GM12875 (cell line): ENCODE measurements around the gene APBB2.

Experiments
- H3K4me3 ChIP-seq: one replicate; pipeline ENCODE4 v1.5.1; 2011; ENCODE audit warnings: low read depth, low read length, control low read depth
- TF ChIP-seq, protein P1 (sequence below): IDR thresholded peaks from 2 replicates; pipeline ENCODE4 v1.5.1; 2011; ENCODE audit warnings: low read depth, mild to moderate bottlenecking, control low read depth, inconsistent platforms, low read length, moderate library complexity, borderline replicate concordance; ENCODE audit not compliant: insufficient read depth

Gene APBB2

DNA sequence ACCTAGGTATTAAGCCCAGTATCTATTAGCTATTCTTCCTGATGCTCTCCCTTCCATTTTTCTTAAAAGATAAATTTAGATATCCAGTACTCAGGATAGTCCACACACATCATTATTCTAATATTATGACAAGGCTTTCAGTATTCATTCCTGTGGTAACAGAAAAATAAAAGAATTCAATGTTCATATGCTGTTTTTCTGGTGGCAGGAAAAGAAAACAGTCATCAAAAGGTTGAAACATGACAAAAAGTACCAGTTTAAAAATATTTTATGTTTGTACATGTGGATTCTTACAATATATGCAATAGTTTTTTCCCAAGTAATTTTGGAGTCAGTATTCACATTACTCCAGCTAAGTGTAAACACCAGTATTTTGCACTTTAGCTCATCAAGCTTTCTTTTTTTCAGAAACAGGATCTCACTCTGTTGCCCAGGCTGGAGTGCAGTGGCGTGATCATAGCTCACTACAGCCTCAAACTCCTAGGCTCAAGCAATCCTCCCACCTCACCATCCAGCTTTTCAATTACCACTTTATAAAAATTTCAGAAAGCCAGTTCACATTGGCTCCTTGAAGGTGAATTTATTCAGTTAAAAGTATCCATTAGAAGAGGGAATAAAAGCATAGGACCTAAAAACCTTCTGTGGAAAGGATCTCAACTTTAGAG lies 2.3 kb downstream of the APBB2 start:
- TF ChIP-seq, protein P1, sequence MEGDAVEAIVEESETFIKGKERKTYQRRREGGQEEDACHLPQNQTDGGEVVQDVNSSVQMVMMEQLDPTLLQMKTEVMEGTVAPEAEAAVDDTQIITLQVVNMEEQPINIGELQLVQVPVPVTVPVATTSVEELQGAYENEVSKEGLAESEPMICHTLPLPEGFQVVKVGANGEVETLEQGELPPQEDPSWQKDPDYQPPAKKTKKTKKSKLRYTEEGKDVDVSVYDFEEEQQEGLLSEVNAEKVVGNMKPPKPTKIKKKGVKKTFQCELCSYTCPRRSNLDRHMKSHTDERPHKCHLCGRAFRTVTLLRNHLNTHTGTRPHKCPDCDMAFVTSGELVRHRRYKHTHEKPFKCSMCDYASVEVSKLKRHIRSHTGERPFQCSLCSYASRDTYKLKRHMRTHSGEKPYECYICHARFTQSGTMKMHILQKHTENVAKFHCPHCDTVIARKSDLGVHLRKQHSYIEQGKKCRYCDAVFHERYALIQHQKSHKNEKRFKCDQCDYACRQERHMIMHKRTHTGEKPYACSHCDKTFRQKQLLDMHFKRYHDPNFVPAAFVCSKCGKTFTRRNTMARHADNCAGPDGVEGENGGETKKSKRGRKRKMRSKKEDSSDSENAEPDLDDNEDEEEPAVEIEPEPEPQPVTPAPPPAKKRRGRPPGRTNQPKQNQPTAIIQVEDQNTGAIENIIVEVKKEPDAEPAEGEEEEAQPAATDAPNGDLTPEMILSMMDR = no peak

DNA sequence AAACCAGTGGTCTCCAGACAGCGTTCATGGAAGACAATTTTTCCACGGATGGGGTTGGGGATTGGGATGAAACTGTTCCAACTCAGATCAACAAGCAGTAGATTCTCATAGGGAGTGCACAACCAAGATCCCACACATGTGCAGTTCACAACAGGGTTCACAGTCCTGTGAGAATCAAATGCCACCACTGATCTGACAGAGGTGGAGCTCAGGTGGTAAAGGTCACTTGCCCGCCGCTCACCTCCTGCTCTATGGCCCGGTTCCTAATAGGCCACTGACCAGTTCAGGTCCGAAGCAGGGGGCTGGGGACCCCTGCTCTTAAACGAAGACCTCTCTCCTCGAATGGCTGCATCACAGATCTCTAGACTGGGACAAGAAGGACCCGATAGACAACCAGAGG lies 4.4 kb downstream of the APBB2 start:
- no peak overlapping the region for H3K4me3 ChIP-seq
- TF ChIP-seq, protein P1 = no peak

More for the DNA sequence above, 2.3 kb downstream of the APBB2 start:
- peak overlapping the region; percentile 84 for H3K4me3 ChIP-seq

DNA sequence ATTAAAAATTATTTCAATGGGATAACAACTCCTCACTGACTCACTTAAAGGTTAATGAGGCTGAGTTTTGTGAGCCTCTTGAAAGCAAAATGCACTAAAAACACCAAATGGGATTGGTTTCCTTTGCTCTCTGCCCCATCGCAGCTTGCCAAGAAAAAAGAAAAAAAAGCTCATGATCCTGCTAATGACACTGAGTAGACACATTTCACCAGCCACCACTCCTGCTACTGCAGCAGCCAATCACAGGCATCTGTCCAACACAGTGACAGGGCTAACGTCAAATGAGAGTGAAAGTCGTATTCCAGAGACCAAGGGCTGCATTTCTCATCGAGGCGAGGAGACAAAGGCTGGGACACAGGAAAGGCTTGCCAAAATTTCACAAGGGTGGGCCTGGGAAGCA lies 5.2 kb downstream of the APBB2 start:
- no peak overlapping the region for H3K4me3 ChIP-seq
- TF ChIP-seq, protein P1 = no peak

DNA sequence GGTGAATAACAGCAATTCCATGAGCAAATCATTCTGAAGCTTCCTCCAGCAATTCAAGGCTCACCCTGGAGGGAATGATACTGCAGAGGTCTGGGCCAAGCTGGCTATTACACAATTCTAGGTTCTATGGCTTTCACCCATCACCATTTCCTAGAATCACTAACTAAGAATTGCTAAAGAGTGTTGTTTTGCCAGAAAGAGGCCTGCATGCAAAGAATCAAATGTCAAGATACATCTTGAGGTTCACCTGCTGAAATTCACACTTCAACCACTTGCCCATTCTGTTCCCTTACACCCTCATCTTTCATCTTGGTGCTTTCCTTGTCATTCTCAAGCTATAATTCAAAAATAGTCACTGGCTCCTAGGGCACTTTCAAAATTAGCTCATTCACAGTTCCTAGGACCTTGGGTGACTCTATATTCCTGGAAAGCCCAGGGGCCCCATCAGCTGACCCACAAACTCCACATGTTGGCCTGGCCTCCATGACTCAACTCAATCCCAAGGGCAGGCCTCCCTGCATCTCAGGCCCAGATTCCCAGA lies 7.0 kb downstream of the APBB2 start:
- H3K4me3 ChIP-seq = no peak overlapping the region
- TF ChIP-seq, protein P1 = no peak

DNA sequence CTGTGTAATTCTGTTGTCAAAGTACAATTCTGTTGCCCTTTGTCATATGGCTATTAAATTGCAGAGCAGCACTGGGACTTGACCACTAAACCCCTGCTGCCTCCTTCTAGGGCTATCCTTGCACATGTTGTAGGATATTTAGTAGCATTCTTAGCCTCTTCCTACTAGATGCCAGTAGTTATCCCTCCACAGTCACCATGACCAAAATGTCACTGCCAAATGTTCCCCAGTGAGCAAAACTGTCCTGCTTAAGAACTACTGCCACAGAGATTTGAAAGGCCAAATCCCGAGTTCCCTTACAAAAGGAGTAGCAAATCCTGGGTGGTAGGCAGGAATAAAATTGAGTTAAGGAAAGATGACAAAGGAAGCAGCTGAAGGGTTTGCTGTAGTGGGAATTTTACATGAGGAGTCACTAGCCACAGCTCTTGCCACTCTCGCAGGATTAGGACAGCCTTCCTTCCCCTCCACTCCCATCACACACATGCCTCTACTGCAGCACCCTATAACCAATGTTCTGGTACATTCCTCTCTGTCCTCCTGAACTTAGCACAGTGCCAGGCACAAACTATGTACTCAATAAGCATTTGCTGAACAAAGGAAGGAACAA lies 8.4 kb downstream of the APBB2 start:
- TF ChIP-seq, protein P1 = no peak
- no peak overlapping the region for H3K4me3 ChIP-seq

DNA sequence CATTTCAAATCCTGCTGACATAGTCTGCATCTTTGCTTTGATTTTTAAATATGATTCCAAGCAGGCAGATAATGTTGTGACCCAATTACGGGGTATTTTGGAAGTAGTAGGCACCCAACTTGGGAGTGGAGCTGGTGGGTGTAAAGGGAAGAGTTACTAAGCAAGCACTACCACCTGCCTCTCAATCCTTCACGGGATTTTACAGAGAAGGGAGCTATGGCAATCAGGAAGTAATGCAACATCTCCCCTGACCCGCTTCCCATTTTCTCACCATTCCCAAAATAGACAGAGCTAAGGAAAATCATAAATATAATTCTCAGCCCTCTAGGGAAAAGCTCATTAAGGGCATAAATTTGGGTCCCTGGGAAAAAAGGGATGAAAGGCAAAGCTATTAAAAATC lies 9.2 kb downstream of the APBB2 start:
- no peak overlapping the region for H3K4me3 ChIP-seq
- TF ChIP-seq, protein P1 = no peak

DNA sequence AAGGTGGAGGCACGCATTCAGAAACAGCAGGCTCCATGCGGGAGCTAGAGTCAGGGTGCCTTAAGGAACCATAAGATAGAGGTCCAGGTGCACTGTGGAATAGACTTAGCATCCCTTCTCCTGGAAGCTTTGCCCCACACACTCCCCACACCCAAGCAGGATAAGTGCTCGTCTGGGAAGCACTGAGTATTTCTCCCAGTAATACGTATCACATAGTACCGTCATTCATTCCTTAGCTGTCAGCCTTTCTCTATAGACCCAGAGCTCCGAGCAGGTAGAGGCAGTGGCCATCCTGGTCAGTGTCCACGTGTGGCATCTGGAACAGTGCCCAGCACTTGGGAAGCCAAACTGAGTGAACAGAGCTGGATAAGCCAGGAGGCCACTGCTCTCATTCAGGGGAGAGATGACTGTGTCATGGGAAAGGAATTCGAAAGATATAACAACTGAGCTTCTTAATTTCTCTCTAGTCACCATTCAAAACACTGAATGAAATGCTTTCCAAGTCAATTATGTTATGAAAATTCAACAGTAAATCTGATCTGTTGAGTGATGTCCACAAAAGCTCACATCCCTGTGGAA lies 9.9 kb downstream of the APBB2 start:
- TF ChIP-seq, protein P1 = no peak

More for the DNA sequence above, 9.9 kb downstream of the APBB2 start:
- H3K4me3 ChIP-seq = no peak overlapping the region
